Chondrocyte (in vitro differentiated cells): ENCODE measurements around the gene VIM. TPM values are rescaled to one million over a fixed set of nuclear protein-coding genes. Genes with fewer than 3 reads are reported as not detected.
A peak's percentile ranks its signal among the peaks of the same experiment; 100 is the strongest.
"Not testable (repeated sequence)": the region's sequence is repeated elsewhere in the genome, so short reads cannot be mapped to it uniquely, and the experiment has no call there.

Experiments used
- DNase-seq: peaks from one replicate; pipeline ENCODE4 v3.0.0; 2021; ENCODE audit warnings: mixed read lengths, low spot score
- H3K27ac Mint-ChIP-seq: one replicate; pipeline ENCODE4 v1.8.0; 2021; ENCODE audit warnings: mild to moderate bottlenecking, moderate library complexity, mixed read lengths; ENCODE audit not compliant: unreplicated experiment
- H3K27me3 Mint-ChIP-seq: 2 replicates; pipeline ENCODE4 v1.8.0; 2021; ENCODE audit warnings: low read depth, mixed read lengths
- H3K36me3 Mint-ChIP-seq: 2 replicates; pipeline ENCODE4 v1.8.0; 2021; ENCODE audit warnings: low read depth, mixed read lengths
- H3K4me1 Mint-ChIP-seq: 2 replicates; pipeline ENCODE4 v1.8.0; 2021; ENCODE audit warnings: low read depth, mild to moderate bottlenecking, mixed read lengths
- H3K4me3 Mint-ChIP-seq: one replicate; pipeline ENCODE4 v1.8.0; 2021; ENCODE audit warnings: mild to moderate bottlenecking, moderate library complexity, mixed read lengths; ENCODE audit not compliant: unreplicated experiment
- H3K9me3 Mint-ChIP-seq: 2 replicates; pipeline ENCODE4 v1.8.0; 2021; ENCODE audit warnings: low read depth, mixed read lengths
- total RNA-seq: library from RNA; stranded (reverse); gene quantifications from 3 replicates; pipeline ENCODE4 v1.2.1, GENCODE V29; 2021
- TF ChIP-seq, protein P1 (sequence below): fragments of 200-600 bp; sonication (generic); IDR thresholded peaks from 2 replicates; pipeline ENCODE4 v1.5.0; 2021; ENCODE audit warnings: antibody characterized with exemption, mild to moderate bottlenecking, moderate library complexity

Gene VIM
- total RNA-seq, 1 donor from 2014 or later: 4,580 TPM

DNA sequence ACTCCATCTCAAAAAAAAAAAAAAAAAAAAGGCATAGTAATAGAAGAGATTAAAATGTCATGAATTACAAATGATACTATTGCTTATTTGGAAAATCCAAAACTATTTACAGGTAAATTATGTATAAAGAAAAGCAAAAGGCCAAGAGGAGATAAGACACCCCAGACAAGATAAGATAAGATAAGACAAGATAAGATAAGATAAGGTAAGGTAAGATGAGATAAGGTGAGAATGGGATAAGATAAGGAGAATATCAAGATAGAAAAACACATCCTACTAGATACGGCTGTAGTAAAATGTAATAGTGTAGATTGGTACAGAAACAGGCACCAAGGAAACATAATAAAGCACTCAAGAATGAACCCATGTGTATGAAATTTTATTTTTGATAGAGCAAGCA lies 20.9 kb downstream of the VIM start:
- Mint-ChIP-seq H3K4me3 (no peak overlapping the region), H3K27ac (no peak overlapping the region), H3K9me3 (no peaks in the 10 kb centered on the region), H3K36me3 (no peaks in the 10 kb centered on the region), H3K27me3 (no peaks in the 10 kb centered on the region), H3K4me1 (peaks cover 4% of the 10 kb centered on the region)
- DNase-seq: no peak
- TF ChIP-seq, protein P1, sequence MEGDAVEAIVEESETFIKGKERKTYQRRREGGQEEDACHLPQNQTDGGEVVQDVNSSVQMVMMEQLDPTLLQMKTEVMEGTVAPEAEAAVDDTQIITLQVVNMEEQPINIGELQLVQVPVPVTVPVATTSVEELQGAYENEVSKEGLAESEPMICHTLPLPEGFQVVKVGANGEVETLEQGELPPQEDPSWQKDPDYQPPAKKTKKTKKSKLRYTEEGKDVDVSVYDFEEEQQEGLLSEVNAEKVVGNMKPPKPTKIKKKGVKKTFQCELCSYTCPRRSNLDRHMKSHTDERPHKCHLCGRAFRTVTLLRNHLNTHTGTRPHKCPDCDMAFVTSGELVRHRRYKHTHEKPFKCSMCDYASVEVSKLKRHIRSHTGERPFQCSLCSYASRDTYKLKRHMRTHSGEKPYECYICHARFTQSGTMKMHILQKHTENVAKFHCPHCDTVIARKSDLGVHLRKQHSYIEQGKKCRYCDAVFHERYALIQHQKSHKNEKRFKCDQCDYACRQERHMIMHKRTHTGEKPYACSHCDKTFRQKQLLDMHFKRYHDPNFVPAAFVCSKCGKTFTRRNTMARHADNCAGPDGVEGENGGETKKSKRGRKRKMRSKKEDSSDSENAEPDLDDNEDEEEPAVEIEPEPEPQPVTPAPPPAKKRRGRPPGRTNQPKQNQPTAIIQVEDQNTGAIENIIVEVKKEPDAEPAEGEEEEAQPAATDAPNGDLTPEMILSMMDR: no peak

DNA sequence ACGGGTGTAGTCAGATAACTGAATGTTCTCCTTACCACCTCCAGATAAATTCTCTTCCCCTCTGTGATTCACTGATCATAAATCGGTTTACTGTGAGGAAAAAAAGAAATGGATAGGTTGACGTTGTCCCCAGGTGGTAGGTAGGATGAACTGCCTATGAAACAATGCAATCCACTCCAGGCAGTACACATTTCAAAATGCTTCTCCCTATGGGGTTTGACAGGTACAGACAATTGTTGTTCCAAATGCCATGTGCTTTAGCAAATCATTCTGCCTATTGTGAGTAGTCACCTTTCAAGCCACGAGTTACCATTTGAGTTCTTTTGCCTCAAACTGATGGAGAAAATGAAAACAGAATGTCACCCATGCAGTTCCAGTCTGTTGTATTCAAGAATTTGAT lies 21.8 kb downstream of the VIM start:
- H3K36me3 Mint-ChIP-seq: no peaks in the 10 kb centered on the region
- no peaks in the 10 kb centered on the region for H3K9me3 Mint-ChIP-seq
- TF ChIP-seq, protein P1: peak; percentile 69
- no peaks in the 10 kb centered on the region for H3K27me3 Mint-ChIP-seq
- H3K4me1 Mint-ChIP-seq: peaks cover 1% of the 10 kb centered on the region
- no peak overlapping the region for H3K27ac Mint-ChIP-seq
- H3K4me3 Mint-ChIP-seq: no peak overlapping the region
- DNase-seq: no peak

DNA sequence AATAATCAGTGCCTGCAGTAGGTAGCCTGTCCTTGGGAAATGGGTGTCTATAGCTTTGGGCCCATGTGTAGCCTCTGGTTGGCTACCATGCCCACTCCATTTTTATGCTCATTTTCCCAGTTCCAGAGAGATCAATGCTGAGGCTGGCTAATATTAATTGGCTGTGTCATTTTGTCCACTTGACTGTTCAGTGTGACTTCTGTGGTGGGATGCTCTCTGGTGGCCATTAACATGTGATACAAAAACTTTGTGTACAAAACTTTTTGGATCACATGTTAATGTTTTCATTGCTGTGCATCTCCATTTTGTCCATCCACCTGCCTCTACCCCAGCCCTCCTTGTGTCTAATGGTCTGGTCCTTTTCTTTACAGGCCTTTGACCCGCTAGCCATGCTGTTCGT lies 22.7 kb downstream of the VIM start:
- TF ChIP-seq, protein P1: peak; percentile 69

GRCh38 chr10:17254543-17255050 lies 26.6 kb downstream of the VIM start:
- not testable (repeated sequence) for H3K36me3 Mint-ChIP-seq, H3K27ac Mint-ChIP-seq

More for the DNA sequence above, 22.7 kb downstream of the VIM start:
- H3K27ac Mint-ChIP-seq: no peak overlapping the region
- H3K36me3 Mint-ChIP-seq: no peaks in the 10 kb centered on the region
- DNase-seq: no peak
- H3K27me3 Mint-ChIP-seq: no peaks in the 10 kb centered on the region
- H3K4me3 Mint-ChIP-seq: no peak overlapping the region
- H3K9me3 Mint-ChIP-seq: no peaks in the 10 kb centered on the region
- H3K4me1 Mint-ChIP-seq: no peaks in the 10 kb centered on the region

DNA sequence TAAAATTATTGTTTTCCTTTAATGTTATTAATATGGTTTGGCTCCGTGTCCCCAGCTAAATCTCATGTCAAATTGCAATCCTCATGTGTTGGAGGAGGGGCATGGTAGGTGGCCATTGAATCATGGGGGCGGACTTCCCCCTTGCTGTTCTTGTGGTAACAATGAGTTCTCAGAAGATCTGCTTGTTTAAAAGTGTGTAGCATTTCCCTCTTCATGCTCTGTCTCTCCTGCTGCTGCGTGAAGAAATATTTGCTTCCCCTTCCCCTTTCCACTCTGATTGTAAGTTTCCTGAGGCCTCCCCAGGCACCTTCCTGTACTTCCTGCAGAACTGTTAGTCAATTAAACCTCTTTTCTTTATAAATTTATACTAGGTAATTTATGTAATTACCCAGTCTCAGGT lies 27.5 kb downstream of the VIM start:
- H3K27ac Mint-ChIP-seq: no peak overlapping the region
- TF ChIP-seq, protein P1: no peak
- no peak for DNase-seq
- peaks cover 19% of the 10 kb centered on the region for H3K4me1 Mint-ChIP-seq
- no peaks in the 10 kb centered on the region for H3K36me3 Mint-ChIP-seq
- no peak overlapping the region for H3K4me3 Mint-ChIP-seq
- H3K27me3 Mint-ChIP-seq: no peaks in the 10 kb centered on the region
- H3K9me3 Mint-ChIP-seq: no peaks in the 10 kb centered on the region

More at GRCh38 chr10:17254543-17255050, 26.6 kb downstream of the VIM start:
- peaks cover 19% of the 10 kb centered on the region for H3K4me1 Mint-ChIP-seq
- not testable (repeated sequence) for DNase-seq, H3K27me3 Mint-ChIP-seq, H3K4me3 Mint-ChIP-seq, H3K9me3 Mint-ChIP-seq

GRCh38 chr10:17256051-17256450 lies 28.0 kb downstream of the VIM start:
- DNase-seq: no peak
- TF ChIP-seq, protein P1: no peak
- Mint-ChIP-seq H3K4me3 (no peak overlapping the region), H3K27me3 (no peaks in the 10 kb centered on the region), H3K27ac (no peak overlapping the region), H3K36me3 (no peaks in the 10 kb centered on the region), H3K9me3 (no peaks in the 10 kb centered on the region), H3K4me1 (peaks cover 19% of the 10 kb centered on the region)
